Fibroblast of lung (primary cell): ENCODE data around the gene MSLN. TPM values are rescaled to one million over a fixed set of nuclear protein-coding genes. Genes with fewer than 3 reads are reported as not detected.
A peak's percentile ranks its signal among the peaks of the same experiment; 100 is the strongest.

Experiments used
- DNase-seq, 2 donors: peaks; one replicate each; pipeline versions ENCODE4 v3.0.0 to v3.0.0-alpha.2; 2010; ENCODE audit warnings: low read depth in 2 of 2
- H2AFZ ChIP-seq: 2 replicates; pipeline ENCODE4 v1.5.1; 2012; ENCODE audit warnings: low read length, control low read depth, inconsistent platforms
- H3K27ac ChIP-seq: 2 replicates; pipeline ENCODE4 v1.5.1; 2011; ENCODE audit warnings: low read length, control low read depth; ENCODE audit not compliant: insufficient read depth
- H3K27me3 ChIP-seq: 2 replicates; pipeline ENCODE4 v1.5.1; 2011; ENCODE audit warnings: mild to moderate bottlenecking, low read length; ENCODE audit not compliant: control insufficient read depth, insufficient read depth
- H3K36me3 ChIP-seq: 2 replicates; pipeline ENCODE4 v1.5.1; 2011; ENCODE audit warnings: low read length; ENCODE audit not compliant: control insufficient read depth, insufficient read depth
- H3K4me1 ChIP-seq: 2 replicates; pipeline ENCODE4 v1.5.1; 2011; ENCODE audit warnings: low read length; ENCODE audit not compliant: control insufficient read depth, insufficient read depth; ENCODE audit errors: extremely low read depth
- H3K4me2 ChIP-seq: 2 replicates; pipeline ENCODE4 v1.5.1; 2011; ENCODE audit warnings: low read length, control low read depth; ENCODE audit not compliant: insufficient read depth; ENCODE audit errors: extremely low read depth
- H3K4me3 ChIP-seq, 4 experiments: fragments of 200-600 bp in 1 of 4; sonication (generic) in 1 of 4; replicated peaks in 1 of 4; 2 replicates each; pipeline ENCODE4 v1.5.1; 2011 to 2016; ENCODE audit warnings: low read length in 4 of 4, low read depth in 3 of 4, mild to moderate bottlenecking in 3 of 4, control low read depth in 2 of 4, inconsistent platforms in 1 of 4, mixed read lengths in 1 of 4; ENCODE audit not compliant: insufficient read depth in 1 of 4; ENCODE audit errors: control extremely low read depth in 1 of 4
- H3K79me2 ChIP-seq: 2 replicates; pipeline ENCODE4 v1.5.1; 2012; ENCODE audit warnings: mild to moderate bottlenecking, low read length, inconsistent platforms; ENCODE audit not compliant: control insufficient read depth, insufficient read depth
- H3K9ac ChIP-seq: 2 replicates; pipeline ENCODE4 v1.5.1; 2011; ENCODE audit warnings: mild to moderate bottlenecking, low read length, control low read depth; ENCODE audit not compliant: insufficient read depth
- H3K9me3 ChIP-seq: 2 replicates; pipeline ENCODE4 v1.5.1; 2012; ENCODE audit warnings: low read depth, low read length; ENCODE audit not compliant: control insufficient read depth, insufficient read depth
- H4K20me1 ChIP-seq: 2 replicates; pipeline ENCODE4 v1.5.1; 2011; ENCODE audit warnings: low read length; ENCODE audit not compliant: control insufficient read depth, insufficient read depth; ENCODE audit errors: extremely low read depth
- EZH2 ChIP-seq: IDR thresholded peaks from 2 replicates; pipeline ENCODE4 v1.5.1; 2012; ENCODE audit warnings: low read length, control low read depth, mild to moderate bottlenecking; ENCODE audit errors: missing control alignments
- polyA plus RNA-seq, 2 donors: library from polyadenylated mRNA; depleted of rRNA in 1 of 2; stranded (reverse) in 1 of 2; unstranded in 1 of 2; fragments of >200 nt; gene quantifications; 2 replicates each; pipeline ENCODE4 v1.2.1, GENCODE V29; 2011 to 2012; ENCODE audit warnings: missing spikeins in 1 of 2
- total RNA-seq: library from RNA; depleted of rRNA; stranded (reverse); fragments of >200 nt; gene quantifications from 2 replicates; pipeline ENCODE4 v1.2.1, GENCODE V29; 2014
- TF ChIP-seq, protein P1 (sequence below), 2 donors: IDR thresholded peaks in 1 of 2; conservative IDR thresholded peaks in 1 of 2; 1 replicate in 1 of 2; 2 replicates in 1 of 2; pipeline ENCODE4 v1.5.1; 2011 to 2012; ENCODE audit warnings: low read length in 2 of 2, control low read depth in 1 of 2, inconsistent platforms in 1 of 2, low read depth in 1 of 2, mild to moderate bottlenecking in 1 of 2

The MSLN gene
- total and polyA plus RNA-seq, 2 donors (not counting 1 experiment from before 2014, with no cell fraction given) = not detected

DNA sequence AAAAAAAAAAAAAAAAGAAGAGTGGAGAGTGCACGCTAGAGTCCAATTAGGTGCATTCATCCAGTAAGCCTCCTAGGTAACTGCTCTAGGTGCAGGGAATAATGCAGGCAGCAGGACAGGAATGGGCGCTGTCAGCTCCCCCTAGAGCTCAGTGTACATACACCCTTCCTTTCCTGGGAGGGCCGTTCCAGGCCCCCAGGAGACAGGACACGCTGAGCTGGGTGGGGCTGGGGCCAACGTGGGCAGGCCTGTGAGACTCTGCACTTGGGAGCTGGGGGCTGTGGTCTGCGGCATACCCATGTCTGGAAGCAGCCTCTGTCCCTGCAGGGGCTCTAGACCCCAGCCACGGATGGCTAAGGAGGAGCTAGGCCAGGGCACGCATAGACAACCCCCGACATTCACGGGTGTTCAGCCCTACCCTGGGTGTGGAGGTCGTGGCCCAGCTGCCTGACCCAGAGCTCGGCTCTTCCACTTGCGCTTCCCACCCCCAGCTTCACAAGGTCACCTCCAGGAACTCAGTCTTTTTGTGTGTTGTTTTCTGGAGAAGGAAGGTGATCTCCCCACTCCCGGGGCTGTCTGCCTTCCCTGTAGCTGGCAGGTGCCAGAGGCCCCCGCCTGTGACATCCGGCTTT lies 40.6 kb upstream of the MSLN start:
- no peak for DNase-seq
- H3K27ac ChIP-seq = peak overlapping the region; percentile 74
- peaks cover 11% of the 10 kb centered on the region for H3K4me1 ChIP-seq
- no peaks in the 10 kb centered on the region for H3K27me3 ChIP-seq
- H3K4me3 ChIP-seq = peak overlapping the region; percentile 63 to 88 (median 76)
- no peaks in the 10 kb centered on the region for H3K79me2 ChIP-seq
- H4K20me1 ChIP-seq = no peaks in the 10 kb centered on the region
- peaks cover 2% of the 10 kb centered on the region for H3K36me3 ChIP-seq
- H3K9ac ChIP-seq = peak overlapping the region; percentile 75
- TF ChIP-seq, protein P1, sequence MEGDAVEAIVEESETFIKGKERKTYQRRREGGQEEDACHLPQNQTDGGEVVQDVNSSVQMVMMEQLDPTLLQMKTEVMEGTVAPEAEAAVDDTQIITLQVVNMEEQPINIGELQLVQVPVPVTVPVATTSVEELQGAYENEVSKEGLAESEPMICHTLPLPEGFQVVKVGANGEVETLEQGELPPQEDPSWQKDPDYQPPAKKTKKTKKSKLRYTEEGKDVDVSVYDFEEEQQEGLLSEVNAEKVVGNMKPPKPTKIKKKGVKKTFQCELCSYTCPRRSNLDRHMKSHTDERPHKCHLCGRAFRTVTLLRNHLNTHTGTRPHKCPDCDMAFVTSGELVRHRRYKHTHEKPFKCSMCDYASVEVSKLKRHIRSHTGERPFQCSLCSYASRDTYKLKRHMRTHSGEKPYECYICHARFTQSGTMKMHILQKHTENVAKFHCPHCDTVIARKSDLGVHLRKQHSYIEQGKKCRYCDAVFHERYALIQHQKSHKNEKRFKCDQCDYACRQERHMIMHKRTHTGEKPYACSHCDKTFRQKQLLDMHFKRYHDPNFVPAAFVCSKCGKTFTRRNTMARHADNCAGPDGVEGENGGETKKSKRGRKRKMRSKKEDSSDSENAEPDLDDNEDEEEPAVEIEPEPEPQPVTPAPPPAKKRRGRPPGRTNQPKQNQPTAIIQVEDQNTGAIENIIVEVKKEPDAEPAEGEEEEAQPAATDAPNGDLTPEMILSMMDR (conservative IDR thresholded peaks at IDR 0.05 in 1 of 2, IDR thresholded peaks at IDR 0.05 in 1 of 2; ENCODE audit: low read depth in 1 of 2, low read length in 2 of 2) = peak; percentile 7 to 14
- no peak for TF ChIP-seq EZH2
- H3K4me2 ChIP-seq = peak overlapping the region; percentile 67
- H2AFZ ChIP-seq = no peak overlapping the region
- H3K9me3 ChIP-seq = no peaks in the 10 kb centered on the region

DNA sequence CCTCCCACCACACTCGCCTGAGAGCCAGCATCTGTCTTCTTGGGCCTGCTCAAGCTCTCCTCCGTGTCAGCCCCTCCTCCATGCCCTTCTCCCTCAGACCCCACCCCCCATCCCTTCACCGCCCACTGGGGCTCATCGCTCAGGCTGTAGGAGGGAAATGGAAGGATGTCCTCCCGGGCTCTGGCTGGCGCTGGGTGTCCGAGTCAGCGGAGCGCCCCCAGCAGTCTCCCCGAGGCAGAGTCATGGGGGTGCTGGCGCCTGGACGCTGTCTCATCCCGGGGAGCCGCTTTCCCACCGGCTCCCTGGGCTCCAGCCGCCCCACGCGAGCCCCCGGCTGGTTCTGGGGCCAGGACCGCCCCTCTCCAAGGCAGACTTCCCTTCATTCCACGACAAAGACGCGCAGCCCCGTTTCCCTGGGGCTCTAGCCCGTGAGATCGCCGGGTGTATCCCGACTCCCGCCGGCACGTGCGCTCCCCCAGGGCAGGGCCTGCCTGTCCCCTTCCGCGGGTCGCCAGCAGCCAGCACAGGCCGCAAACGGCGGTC lies 40.0 kb upstream of the MSLN start:
- no peaks in the 10 kb centered on the region for H3K27me3 ChIP-seq
- DNase-seq = peak; percentile 59 to 73

More for the DNA sequence above, 40.0 kb upstream of the MSLN start:
- H3K9ac ChIP-seq = peak overlapping the region; percentile 75
- peaks cover 11% of the 10 kb centered on the region for H3K4me1 ChIP-seq
- H3K4me2 ChIP-seq = peak overlapping the region; percentile 67
- H3K9me3 ChIP-seq = no peaks in the 10 kb centered on the region
- H3K27ac ChIP-seq = peak overlapping the region; percentile 74
- no peaks in the 10 kb centered on the region for H3K79me2 ChIP-seq
- H2AFZ ChIP-seq = peak overlapping the region; percentile 76
- no peaks in the 10 kb centered on the region for H4K20me1 ChIP-seq
- H3K4me3 ChIP-seq = peak overlapping the region; percentile 63 to 88 (median 76)
- TF ChIP-seq, protein P1 (conservative IDR thresholded peaks at IDR 0.05 in 1 of 2, IDR thresholded peaks at IDR 0.05 in 1 of 2; ENCODE audit: low read depth in 1 of 2, low read length in 2 of 2) = peak in 1 of 2 donors; percentile 27
- TF ChIP-seq EZH2 = no peak
- H3K36me3 ChIP-seq = peaks cover 2% of the 10 kb centered on the region
